ENCODE data around the gene YWHAH.

The YWHAH gene

DNA sequence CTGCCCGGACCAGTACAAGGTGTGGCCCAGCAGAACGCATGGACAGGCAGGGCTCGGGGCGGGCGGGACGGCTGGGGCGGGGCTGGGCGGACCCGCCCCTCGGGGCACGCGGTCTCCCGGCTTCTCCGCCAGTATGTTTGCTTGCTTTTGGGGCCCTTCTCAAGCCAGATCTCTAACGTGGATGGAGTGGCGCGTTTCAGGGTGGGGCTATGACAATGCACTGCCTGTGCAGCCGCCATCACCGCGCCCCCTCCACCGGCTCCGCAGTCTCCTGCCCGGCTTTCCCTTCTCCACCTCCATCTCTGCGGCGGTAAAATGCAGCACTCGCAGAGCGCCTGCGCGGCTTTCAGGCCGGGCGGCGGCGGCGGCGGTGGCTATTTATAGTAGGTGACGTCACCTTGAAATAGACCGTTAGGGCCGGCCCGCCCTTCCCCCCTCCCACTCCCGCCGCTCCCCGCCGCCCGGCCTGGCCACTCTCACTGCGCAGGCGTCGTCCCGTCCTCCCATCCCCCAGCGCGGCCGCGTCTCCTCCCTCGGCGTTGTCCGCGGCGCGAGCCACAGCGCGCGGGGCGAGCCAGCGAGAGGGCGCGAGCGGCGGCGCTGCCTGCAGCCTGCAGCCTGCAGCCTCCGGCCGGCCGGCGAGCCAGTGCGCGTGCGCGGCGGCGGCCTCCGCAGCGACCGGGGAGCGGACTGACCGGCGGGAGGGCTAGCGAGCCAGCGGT, at the start of gene YWHAH:
Gene YWHAH, plus strand, starts transcription at position 558 of the 722 bp plus-strand sequence. CDS start 199 bp downstream, outside the sequence.
- TF ChIP-seq, protein P1, sequence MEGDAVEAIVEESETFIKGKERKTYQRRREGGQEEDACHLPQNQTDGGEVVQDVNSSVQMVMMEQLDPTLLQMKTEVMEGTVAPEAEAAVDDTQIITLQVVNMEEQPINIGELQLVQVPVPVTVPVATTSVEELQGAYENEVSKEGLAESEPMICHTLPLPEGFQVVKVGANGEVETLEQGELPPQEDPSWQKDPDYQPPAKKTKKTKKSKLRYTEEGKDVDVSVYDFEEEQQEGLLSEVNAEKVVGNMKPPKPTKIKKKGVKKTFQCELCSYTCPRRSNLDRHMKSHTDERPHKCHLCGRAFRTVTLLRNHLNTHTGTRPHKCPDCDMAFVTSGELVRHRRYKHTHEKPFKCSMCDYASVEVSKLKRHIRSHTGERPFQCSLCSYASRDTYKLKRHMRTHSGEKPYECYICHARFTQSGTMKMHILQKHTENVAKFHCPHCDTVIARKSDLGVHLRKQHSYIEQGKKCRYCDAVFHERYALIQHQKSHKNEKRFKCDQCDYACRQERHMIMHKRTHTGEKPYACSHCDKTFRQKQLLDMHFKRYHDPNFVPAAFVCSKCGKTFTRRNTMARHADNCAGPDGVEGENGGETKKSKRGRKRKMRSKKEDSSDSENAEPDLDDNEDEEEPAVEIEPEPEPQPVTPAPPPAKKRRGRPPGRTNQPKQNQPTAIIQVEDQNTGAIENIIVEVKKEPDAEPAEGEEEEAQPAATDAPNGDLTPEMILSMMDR (conservative IDR thresholded peaks at IDR 0.05; ENCODE audit: low read depth, low read length), result no peak
- peak within 1 kb of the TSS; percentile 87 for H3K4me3 ChIP-seq (ENCODE audit: low read length)
- peak; percentile 50 for DNase-seq (ENCODE audit: low read depth)

DNA sequence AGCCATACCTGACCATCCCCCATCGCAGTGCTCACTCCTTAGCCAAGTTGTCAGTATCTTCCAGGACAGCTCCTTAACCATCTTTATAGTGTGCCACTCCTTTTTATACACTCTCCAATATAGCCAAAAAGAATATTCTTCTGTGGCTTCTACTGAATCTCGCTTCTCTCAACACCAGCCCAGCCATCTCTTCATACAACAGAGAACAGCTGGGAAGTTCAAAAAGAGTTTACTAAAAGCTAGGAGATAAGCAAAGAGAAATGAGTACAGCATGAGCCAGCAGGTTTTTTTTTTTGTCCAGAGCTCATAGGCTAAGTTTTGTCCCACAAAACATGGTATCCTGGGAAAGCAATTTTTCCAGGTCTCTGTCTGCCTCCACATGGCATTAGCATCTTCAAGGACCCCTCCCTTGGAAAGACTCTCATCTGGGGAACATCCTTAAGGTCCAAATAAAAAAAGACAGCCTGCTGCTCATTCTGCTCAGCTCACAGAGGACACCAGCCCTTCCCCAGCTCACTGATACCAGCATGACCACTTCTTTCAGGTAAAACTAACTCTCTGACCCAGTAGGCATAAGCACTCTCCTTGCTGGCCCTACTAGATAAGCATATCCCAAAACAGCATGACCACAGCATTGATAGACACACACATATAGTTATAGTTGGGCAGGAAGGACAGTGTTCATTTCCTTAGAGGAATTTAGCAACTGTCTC, 48.8 kb upstream of the YWHAH start:
- TF ChIP-seq, protein P1 (conservative IDR thresholded peaks at IDR 0.05; ENCODE audit: low read depth, low read length), result no peak
- H3K4me3 ChIP-seq (ENCODE audit: low read length), result no peak overlapping the region
- DNase-seq (ENCODE audit: low read depth), result no peak

DNA sequence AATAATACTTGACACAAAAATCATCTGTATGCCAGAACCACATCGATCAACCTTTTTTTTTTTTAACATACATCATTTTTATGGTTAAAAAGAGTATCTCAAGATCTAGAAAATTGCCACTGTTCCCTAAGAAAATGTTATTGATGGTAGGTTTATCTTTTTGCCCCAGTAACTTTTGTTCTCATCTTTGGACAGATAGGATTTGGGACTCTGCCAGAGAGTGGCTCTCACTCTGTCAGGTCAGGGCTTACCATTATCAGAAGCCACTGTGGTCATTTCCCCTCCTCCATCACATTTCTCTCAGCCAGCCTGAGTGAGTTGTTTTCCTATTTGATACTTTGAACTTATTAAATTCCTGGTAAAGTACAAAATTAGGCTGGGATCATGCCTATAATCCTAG, 47.9 kb upstream of the YWHAH start:
- no peak for DNase-seq (ENCODE audit: low read depth)
- TF ChIP-seq, protein P1 (conservative IDR thresholded peaks at IDR 0.05; ENCODE audit: low read depth, low read length), result no peak
- no peak overlapping the region for H3K4me3 ChIP-seq (ENCODE audit: low read length)

DNA sequence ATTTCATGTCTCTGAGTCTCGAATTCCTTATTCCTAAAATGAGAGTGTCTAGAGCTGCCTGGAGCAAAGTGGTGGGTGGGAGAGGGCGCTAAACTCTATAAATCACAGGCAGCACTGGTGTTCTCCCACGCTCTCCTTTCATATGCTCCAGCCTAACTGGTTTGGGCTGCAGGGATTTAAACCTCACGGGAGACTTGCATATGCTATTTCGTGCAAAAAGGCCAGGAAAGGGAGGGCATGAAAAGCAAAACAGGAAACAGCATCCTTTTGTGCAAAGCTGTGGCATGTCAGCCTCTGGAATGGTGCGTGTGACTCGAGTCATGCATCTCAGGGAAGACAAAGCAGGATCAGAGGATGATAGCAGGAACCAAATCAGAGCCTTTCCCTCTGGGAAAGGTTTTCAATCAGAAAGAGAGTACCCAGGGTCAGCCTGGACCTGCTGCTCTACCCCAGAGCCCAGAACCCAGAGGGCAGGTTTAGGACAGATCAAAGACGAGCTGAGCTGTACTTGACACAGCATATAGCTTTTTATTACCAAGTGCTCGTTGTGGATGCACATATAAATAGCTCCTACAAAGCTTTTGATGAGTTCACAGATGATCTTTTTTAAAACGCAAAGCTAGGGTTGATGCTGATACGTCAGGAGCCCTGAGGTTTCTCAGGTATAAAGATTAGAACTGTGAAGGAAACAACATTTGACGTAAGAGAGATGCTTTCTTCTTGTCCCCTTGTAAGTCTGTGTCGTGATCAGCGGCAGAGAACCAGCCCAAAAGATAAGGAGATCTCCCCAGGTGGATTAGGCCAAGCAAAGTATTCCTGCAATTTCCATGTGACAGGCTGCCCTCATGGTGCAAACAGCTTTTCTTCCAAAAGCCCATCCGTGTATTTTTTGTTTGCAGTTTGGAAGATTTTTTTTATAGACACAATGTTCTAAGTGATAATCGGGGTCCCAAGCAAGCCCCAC, 46.2 kb upstream of the YWHAH start:
- no peak for DNase-seq (ENCODE audit: low read depth)
- TF ChIP-seq, protein P1 (conservative IDR thresholded peaks at IDR 0.05; ENCODE audit: low read depth, low read length), result no peak
- H3K4me3 ChIP-seq (ENCODE audit: low read length), result no peak overlapping the region

DNA sequence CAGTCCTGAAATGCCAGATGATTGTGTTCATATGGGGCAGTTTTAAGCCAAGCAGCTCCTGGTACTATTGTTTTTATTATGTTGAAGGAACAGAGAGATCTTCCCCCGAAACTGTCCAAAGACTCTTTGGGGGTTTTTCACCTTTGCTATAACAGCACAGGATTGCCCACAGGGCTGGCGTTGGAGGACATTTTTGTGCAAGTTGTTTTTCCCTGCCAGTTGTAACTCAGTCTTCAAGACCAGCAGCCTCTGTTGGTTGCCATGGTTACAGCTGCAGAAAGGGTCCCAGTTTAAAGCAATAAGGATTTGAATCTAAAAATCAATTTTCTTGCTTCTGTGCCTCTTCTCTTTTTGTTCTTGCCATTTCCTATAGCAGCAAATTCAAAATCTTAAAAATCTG, 45.4 kb upstream of the YWHAH start:
- TF ChIP-seq, protein P1 (conservative IDR thresholded peaks at IDR 0.05; ENCODE audit: low read depth, low read length), result no peak
- no peak overlapping the region for H3K4me3 ChIP-seq (ENCODE audit: low read length)
- DNase-seq (ENCODE audit: low read depth), result no peak

DNA sequence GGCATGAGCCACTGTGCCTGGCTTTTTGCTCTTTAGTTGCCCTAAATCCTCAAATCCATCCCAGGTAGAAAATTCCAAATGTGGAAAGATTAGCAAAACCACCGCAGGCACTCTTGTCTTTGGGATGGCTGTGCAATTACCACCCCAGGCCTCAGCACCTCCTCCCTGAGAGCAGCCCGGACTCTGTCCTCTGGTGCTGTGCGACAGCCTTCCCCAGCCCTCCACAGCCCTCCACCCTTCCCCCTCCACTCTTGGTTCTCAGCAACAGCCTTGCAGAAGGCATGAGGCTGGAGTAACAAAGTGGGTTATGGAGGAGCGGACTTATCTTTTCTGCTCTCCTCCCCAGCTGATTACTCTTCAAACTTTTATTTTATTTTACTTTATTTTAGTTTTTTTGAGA, 44.7 kb upstream of the YWHAH start:
- TF ChIP-seq, protein P1 (conservative IDR thresholded peaks at IDR 0.05; ENCODE audit: low read depth, low read length), result no peak

More for the DNA sequence above, 44.7 kb upstream of the YWHAH start:
- DNase-seq (ENCODE audit: low read depth), result no peak
- no peak overlapping the region for H3K4me3 ChIP-seq (ENCODE audit: low read length)
